Mesenchymal stem cell (in vitro differentiated cells and primary cell): ENCODE data around the gene PKN1.
"Not testable (repeated sequence)": the region's sequence is repeated elsewhere in the genome, so short reads cannot be mapped to it uniquely, and the experiment has no call there.

ENCODE experiments used
- DNase-seq: peaks from one replicate; pipeline ENCODE4 v3.0.0-alpha.2; 2013
- H2AFZ ChIP-seq: one replicate; pipeline ENCODE4 v1.6.1; 2013; ENCODE audit warnings: low read depth, mild to moderate bottlenecking, control low read depth, inconsistent platforms, low read length, moderate library complexity
- H2AK5ac ChIP-seq: 2 replicates; pipeline ENCODE4 v1.6.1; 2013; ENCODE audit warnings: low read length, moderate library complexity, mild to moderate bottlenecking, inconsistent platforms; ENCODE audit not compliant: severe bottlenecking
- H2BK120ac ChIP-seq: one replicate; pipeline ENCODE4 v1.6.1; 2013; ENCODE audit warnings: low read depth, mild to moderate bottlenecking, inconsistent platforms, low read length, moderate library complexity
- H2BK12ac ChIP-seq, 2 experiments: one replicate each; pipeline ENCODE4 v1.6.1; 2013; ENCODE audit warnings: inconsistent platforms in 2 of 2, low read length in 2 of 2, mild to moderate bottlenecking in 2 of 2, moderate library complexity in 2 of 2, control low read depth in 1 of 2
- H2BK15ac ChIP-seq: one replicate; pipeline ENCODE4 v1.6.1; 2013; ENCODE audit warnings: mild to moderate bottlenecking, low read depth, inconsistent platforms; ENCODE audit not compliant: poor library complexity, severe bottlenecking
- H2BK5ac ChIP-seq: 2 replicates; pipeline ENCODE4 v1.6.1; 2013; ENCODE audit warnings: low read depth, mild to moderate bottlenecking, low read length, control low read depth, inconsistent platforms; ENCODE audit not compliant: poor library complexity, severe bottlenecking
- H3K14ac ChIP-seq, 2 experiments: one replicate each; pipeline ENCODE4 v1.6.1; 2013; ENCODE audit warnings: inconsistent platforms in 2 of 2, low read length in 2 of 2, control low read depth in 1 of 2, mild to moderate bottlenecking in 1 of 2, moderate library complexity in 1 of 2
- H3K18ac ChIP-seq, 2 experiments: one replicate each; pipeline ENCODE4 v1.6.1; 2013; ENCODE audit warnings: inconsistent platforms in 2 of 2, low read length in 2 of 2, control low read depth in 1 of 2, low read depth in 1 of 2, mild to moderate bottlenecking in 1 of 2
- H3K23ac ChIP-seq, 2 experiments: one replicate each; pipeline ENCODE4 v1.6.1; 2013; ENCODE audit warnings: inconsistent platforms in 2 of 2, low read length in 2 of 2, mild to moderate bottlenecking in 2 of 2, moderate library complexity in 2 of 2, control low read depth in 1 of 2
- H3K27ac ChIP-seq: 2 replicates; pipeline ENCODE4 v1.5.1; 2013; ENCODE audit warnings: mild to moderate bottlenecking, moderate library complexity, low read length, control low read depth, inconsistent platforms; ENCODE audit not compliant: poor library complexity, severe bottlenecking
- H3K27me3 ChIP-seq, 2 experiments: 2 replicates each; pipeline versions ENCODE4 v1.6.1 to v1.7.0; 2013; ENCODE audit warnings: low read length in 2 of 2, mild to moderate bottlenecking in 2 of 2, moderate library complexity in 2 of 2, control low read depth in 1 of 2, inconsistent platforms in 1 of 2; ENCODE audit not compliant: control insufficient read depth in 1 of 2, insufficient read depth in 1 of 2
- H3K36me3 ChIP-seq, 2 experiments: 2 replicates each; pipeline versions ENCODE4 v1.6.1 to v1.7.0; 2013; ENCODE audit warnings: low read length in 2 of 2, control low read depth in 1 of 2, inconsistent platforms in 1 of 2, low read depth in 1 of 2, mild to moderate bottlenecking in 1 of 2; ENCODE audit not compliant: insufficient read depth in 2 of 2, control insufficient read depth in 1 of 2
- H3K4ac ChIP-seq, 2 experiments: one replicate each; pipeline ENCODE4 v1.6.1; 2013; ENCODE audit warnings: inconsistent platforms in 2 of 2, low read length in 2 of 2, mild to moderate bottlenecking in 2 of 2, moderate library complexity in 2 of 2, control low read depth in 1 of 2, low read depth in 1 of 2
- H3K4me1 ChIP-seq: 2 replicates; pipeline ENCODE4 v1.6.1; 2013; ENCODE audit warnings: low read depth, low read length, control low read depth; ENCODE audit not compliant: control insufficient read depth, insufficient read depth
- H3K4me2 ChIP-seq: 2 replicates; pipeline ENCODE4 v1.6.1; 2013; ENCODE audit warnings: low read length, mild to moderate bottlenecking, inconsistent platforms; ENCODE audit not compliant: poor library complexity, severe bottlenecking
- H3K4me3 ChIP-seq, 2 experiments: 2 replicates each; pipeline versions ENCODE4 v1.5.1 to v1.7.0; 2013; ENCODE audit warnings: low read length in 2 of 2, mild to moderate bottlenecking in 2 of 2, control low read depth in 1 of 2, low read depth in 1 of 2; ENCODE audit not compliant: insufficient read depth in 1 of 2
- H3K79me1 ChIP-seq: replicated peaks from 2 replicates; pipeline ENCODE4 v1.6.1; 2013; ENCODE audit warnings: mild to moderate bottlenecking, control low read depth, low read length, inconsistent platforms; ENCODE audit not compliant: poor library complexity, severe bottlenecking
- H3K9ac ChIP-seq: 2 replicates; pipeline ENCODE4 v1.7.0; 2013; ENCODE audit warnings: mild to moderate bottlenecking, low read length, moderate library complexity
- H3K9me3 ChIP-seq: 2 replicates; pipeline ENCODE4 v1.7.0; 2013; ENCODE audit warnings: mild to moderate bottlenecking, low read length; ENCODE audit not compliant: control insufficient read depth
- H4K8ac ChIP-seq: one replicate; pipeline ENCODE4 v1.6.1; 2013; ENCODE audit warnings: inconsistent platforms, mild to moderate bottlenecking, low read length, moderate library complexity
- H4K91ac ChIP-seq: one replicate; pipeline ENCODE4 v1.6.1; 2013; ENCODE audit warnings: mild to moderate bottlenecking, low read length, inconsistent platforms
- WGBS: methylation state at CpG from one replicate; pipeline ENCODE4 v1.1.7; 2013; ENCODE audit warnings: mixed read lengths; 5-methylcytosine and 5-hydroxymethylcytosine counted together

PKN1 gene

GRCh38 chr19:14460935-14461334, 27.8 kb downstream of the PKN1 start:
- no peak for DNase-seq
- Histone ChIP-seq H3K18ac (no peak overlapping the region), H3K9me3 (no peaks in the 10 kb centered on the region), H3K14ac (no peak overlapping the region), H3K23ac (no peak overlapping the region), H2AFZ (no peak overlapping the region), H3K4me3 (no peak overlapping the region), H2BK15ac (no peak overlapping the region), H3K79me1 (peaks cover 3% of the 10 kb centered on the region), H2BK12ac (no peak overlapping the region), H2AK5ac (no peak overlapping the region), H3K4ac (no peak overlapping the region), H4K91ac (no peak overlapping the region), H2BK120ac (no peak overlapping the region), H3K4me1 (peaks cover 1% of the 10 kb centered on the region), H3K27ac (no peak overlapping the region), H3K4me2 (no peak overlapping the region), H3K27me3 (no peaks in the 10 kb centered on the region), H3K9ac (no peak overlapping the region), H3K36me3 (peaks cover 49 to 78% of the 10 kb centered on the region in 2 experiments), H2BK5ac (no peak overlapping the region), H4K8ac (no peak overlapping the region)
- 95% methylated on average over 2 of the region's 2 CpGs for WGBS

GRCh38 chr19:14462401-14462800, 29.3 kb downstream of the PKN1 start:
- not testable (repeated sequence) for H2BK120ac ChIP-seq, H3K27me3 ChIP-seq, H3K79me1 ChIP-seq, H2BK5ac ChIP-seq, H4K8ac ChIP-seq, H2BK15ac ChIP-seq, H3K27ac ChIP-seq, H3K4me1 ChIP-seq, H3K9me3 ChIP-seq, H3K23ac ChIP-seq, H3K14ac ChIP-seq, DNase-seq, H3K4me2 ChIP-seq, H3K18ac ChIP-seq, H2BK12ac ChIP-seq, H2AK5ac ChIP-seq, H3K4me3 ChIP-seq, H2AFZ ChIP-seq, H3K4ac ChIP-seq, H4K91ac ChIP-seq, H3K9ac ChIP-seq
- 97% methylated on average over 5 of the region's 7 CpGs for WGBS
- H3K36me3 ChIP-seq, result peaks cover 61 to 73% of the 10 kb centered on the region in 2 experiments

GRCh38 chr19:14463747-14464146, 30.6 kb downstream of the PKN1 start:
- Histone ChIP-seq H3K4ac (no peak overlapping the region), H3K4me3 (no peak overlapping the region), H3K4me2 (no peak overlapping the region), H2BK12ac (no peak overlapping the region), H3K9me3 (no peaks in the 10 kb centered on the region), H3K4me1 (peaks cover 1% of the 10 kb centered on the region), H3K79me1 (peaks cover 3% of the 10 kb centered on the region), H3K14ac (no peak overlapping the region), H3K27ac (no peak overlapping the region), H2BK120ac (no peak overlapping the region), H2AFZ (no peak overlapping the region), H3K27me3 (no peaks in the 10 kb centered on the region), H4K8ac (no peak overlapping the region), H3K18ac (no peak overlapping the region), H4K91ac (no peak overlapping the region), H2BK15ac (no peak overlapping the region), H2BK5ac (no peak overlapping the region), H3K36me3 (peaks cover 63 to 75% of the 10 kb centered on the region in 2 experiments), H3K23ac (no peak overlapping the region), H2AK5ac (no peak overlapping the region), H3K9ac (no peak overlapping the region)
- no peak for DNase-seq
- 97% methylated on average over 21 of the region's 21 CpGs for WGBS

- no peak overlapping the region for H2BK15ac ChIP-seq
- peaks cover 3% of the 10 kb centered on the region for H3K79me1 ChIP-seq
- H3K14ac ChIP-seq, result no peak overlapping the region
- no peak overlapping the region for H2BK5ac ChIP-seq
- H2AFZ ChIP-seq, result no peak overlapping the region
- H3K4me3 ChIP-seq, result no peak overlapping the region
- no peak overlapping the region for H3K27ac ChIP-seq
- no peak overlapping the region for H3K23ac ChIP-seq
- WGBS, result 90% methylated on average over 10 of the region's 12 CpGs
- H4K91ac ChIP-seq, result no peak overlapping the region
- H4K8ac ChIP-seq, result no peak overlapping the region
- no peak overlapping the region for H2BK120ac ChIP-seq
- H3K9me3 ChIP-seq, result no peaks in the 10 kb centered on the region
- H3K4me1 ChIP-seq, result peaks cover 8% of the 10 kb centered on the region
- H3K27me3 ChIP-seq, result peaks cover 0 to under 1% of the 10 kb centered on the region in 2 experiments
- peaks cover 68 to 82% of the 10 kb centered on the region in 2 experiments for H3K36me3 ChIP-seq
- no peak overlapping the region for H3K18ac ChIP-seq
- no peak overlapping the region for H2AK5ac ChIP-seq
- H2BK12ac ChIP-seq, result no peak overlapping the region
- H3K9ac ChIP-seq, result no peak overlapping the region
- no peak overlapping the region for H3K4me2 ChIP-seq
- no peak for DNase-seq
- H3K4ac ChIP-seq, result no peak overlapping the region
Observed at GRCh38 chr19:14467391-14467790, 34.3 kb downstream of the PKN1 start.
